ENCODE measurements around the gene ZNF48.
"Not testable (repeated sequence)": the region's sequence is repeated elsewhere in the genome, so short reads cannot be mapped to it uniquely, and the experiment has no call there.

ZNF48 gene

DNA sequence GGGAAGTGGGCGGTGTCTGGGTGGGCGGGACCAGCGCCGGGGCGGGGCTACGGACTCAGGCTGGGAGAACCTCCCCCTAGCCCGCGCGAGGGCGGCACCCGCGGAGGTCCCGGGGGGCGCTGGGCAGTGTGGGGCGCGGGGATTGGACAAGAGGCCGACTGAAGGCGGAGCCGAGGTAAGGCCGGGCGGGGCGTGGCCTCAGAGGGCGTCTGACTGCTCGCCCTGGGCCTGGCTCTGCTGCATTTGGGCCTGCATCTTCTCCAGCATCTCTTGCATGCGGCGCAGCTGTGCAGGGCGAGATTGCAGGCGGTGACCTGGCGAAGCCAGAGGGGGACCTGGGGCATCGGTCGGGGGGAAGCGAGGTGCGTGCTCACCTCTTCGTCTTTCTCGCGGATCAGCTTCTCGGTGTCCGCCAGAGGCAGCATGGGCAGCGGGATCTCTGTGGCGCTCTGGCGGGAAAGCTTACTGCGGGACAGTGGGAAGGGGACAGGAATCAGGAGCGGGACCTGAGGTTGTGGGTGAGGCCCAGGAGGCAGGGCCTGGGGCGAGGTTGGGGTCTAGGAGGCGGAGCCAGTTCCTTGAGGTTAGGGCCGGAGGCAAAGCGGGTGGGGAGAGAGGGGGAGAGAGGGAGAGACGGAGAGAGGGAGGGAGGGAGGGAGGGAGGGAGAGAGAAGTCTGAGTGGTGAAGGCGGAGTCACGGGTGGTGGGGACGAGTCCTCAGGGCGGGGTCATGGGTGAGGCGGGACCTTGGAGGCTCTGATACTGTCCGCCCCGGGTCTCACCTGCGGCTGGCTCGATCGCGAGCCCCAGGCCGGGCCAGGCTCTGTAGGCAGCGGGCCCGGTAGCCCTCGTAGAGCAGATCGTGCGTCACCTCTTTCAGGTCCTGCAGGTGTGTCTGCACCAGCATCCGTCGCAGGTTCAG is 16.7 kb upstream of the ZNF48 start:
- peak; percentile 93 for DNase-seq

DNA sequence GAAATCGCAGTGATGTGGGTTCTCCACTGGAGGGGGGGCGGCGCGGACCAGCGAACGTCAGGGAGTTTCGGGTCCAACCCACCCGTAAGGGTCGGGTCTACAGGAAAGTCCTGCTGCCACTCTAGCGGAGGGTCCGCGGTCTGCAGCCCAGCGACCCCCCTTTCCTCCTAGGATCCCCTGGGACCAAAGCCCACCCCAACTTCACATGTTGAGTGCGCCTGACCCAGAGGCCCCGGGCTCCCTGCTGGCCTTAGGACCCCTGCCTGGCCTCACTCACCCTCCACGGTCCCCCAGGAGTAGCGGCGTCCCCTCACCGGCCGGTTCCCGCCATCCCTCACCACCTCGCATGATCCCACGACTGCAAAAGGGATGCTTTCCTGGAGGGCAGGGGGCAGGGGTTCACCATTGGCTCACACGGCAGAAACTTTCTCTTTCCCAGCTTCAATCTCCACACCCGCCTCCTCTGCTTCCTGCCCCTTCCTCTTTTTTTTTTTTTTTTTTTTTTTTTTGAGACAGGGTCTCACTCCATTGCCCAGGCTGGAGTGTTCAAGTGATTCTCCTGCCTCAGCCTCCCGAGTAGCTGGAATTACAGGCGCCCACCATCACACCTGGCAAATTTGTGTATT is 15.9 kb upstream of the ZNF48 start:
- DNase-seq: no peak

- DNase-seq: no peak
These were observed 15.0 kb upstream of the ZNF48 start for GRCh38 chr16:30380072-30380802.

- DNase-seq: no peak
These were observed 14.4 kb upstream of the ZNF48 start for GRCh38 chr16:30380803-30381208.

DNA sequence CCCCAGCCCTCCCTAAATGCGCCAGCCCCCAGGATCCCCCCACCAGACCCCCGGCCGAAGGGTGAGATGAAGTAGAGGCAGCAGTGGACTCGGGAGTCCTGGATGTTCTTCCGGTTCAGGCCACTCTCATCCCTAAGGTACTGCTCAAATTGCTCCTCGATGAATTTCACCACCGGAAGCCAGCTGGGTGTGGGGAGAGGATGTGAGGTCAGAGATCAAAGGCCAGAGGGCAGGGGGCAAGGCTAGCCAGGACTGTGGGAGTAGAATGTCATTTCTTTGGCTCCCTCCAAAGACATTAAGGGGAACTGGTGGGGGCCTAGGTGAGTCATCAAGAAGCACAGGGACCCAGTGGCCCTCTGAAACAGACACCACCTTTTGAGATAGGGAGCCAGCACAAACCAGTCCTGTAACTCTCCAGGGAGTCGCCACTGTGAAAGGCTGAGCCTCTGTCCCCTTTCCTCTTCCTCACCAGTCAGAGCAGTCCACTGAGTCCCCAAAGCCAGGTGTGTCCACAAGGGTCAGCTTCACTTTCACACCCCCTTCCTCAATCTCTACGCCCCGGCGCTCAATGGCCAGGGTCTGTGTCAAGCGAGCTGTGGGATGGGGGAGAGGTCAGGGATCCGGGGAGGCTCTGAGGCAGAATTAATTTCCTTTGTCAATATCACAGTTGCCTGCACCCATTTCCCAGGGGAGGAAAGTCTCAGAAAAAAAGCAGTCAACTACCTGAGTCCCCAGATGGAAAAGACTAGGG is 13.8 kb upstream of the ZNF48 start:
- DNase-seq: no peak

DNA sequence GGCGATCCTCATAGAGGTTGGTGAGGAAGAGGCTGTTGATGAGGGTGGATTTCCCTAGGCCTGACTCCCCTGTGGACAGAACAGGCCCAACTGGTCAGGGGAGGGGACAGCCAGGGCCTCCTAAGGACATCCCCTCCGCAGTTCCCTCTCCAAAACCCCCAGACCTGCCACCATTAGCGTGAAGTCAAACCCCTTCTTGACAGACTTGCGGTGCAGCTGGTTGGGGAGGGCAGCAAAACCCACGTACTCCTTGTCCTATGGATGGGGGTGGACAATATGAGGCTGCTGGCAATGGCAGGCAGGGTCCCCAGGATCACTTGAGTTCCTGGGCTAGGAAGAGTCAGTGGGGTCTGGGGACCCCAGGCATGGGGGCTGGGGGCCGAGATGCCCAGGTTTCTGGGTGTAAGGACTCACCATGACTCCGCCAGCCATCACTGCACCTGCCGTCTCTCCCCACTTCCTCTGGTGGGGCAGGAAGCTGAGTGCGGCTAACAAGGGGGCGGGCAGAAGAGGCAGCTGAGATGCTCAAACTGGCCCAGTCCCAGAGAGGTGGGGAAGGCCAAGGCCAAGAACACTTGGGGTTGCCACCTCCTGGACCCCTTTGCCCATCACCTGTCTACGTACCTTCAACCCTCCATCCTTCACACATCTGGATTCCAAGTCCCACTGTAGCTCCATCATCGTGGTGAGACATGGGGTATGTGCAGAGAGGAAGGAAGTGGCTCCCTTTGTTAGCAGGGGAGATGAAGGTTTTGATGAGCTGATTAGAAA is 12.9 kb upstream of the ZNF48 start, which contains the start of gene SEPTIN1:
Gene SEPTIN1, minus strand, starts transcription at position 451 of the 771 bp plus-strand sequence. Its CDS starts 19 bp downstream, at position 432.
- DNase-seq: no peak

GRCh38 chr16:30383521-30383920 is 11.7 kb upstream of the ZNF48 start:
- DNase-seq: no peak

GRCh38 chr16:30394592-30395154 is 547 bp upstream of the ZNF48 start:
- DNase-seq: no peak

GRCh38 chr16:30395992-30396585 is 869 bp downstream of the ZNF48 start:
- no peak for DNase-seq

DNA sequence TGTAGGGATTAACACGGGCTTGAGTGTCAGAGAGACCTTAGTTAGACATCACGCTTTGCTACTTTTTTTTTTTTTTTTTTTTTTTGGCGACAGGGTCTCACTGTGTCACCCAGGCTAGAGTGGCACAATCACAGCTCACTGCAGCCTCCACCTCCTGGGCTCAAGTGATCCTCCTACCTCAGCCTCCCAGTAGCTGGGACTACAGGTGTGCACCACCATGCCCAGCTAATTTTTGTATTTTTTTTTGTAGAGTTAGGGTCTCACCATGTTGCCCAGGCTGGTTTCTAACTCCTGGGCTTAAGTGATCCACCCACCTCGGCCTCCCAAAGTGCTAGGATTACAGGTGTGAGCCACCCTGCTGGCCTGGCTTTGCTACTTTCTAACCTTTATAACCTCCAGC is 1.4 kb downstream of the ZNF48 start:
- DNase-seq: not testable (repeated sequence)

DNA sequence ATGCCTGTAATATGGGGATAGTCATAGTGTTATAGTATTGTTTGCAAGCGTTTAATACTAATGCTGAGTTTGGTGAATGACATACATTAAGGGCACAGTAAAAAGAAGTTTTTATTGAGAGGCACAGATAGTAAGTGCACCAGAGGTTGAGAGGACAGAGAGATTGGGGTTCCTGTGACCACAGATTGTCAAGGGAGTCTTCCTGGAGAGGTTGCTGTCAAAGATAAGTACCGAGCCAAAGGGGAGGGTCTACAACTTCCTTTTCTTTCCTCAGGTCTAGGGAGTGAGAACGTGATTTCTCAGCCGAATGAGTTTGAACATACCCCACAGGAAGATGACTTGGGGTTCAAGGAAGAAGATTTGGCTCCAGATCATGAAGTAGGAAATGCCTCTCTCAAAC is 1.8 kb downstream of the ZNF48 start:
- no peak for DNase-seq

- DNase-seq: no peak
These were observed 2.8 kb downstream of the ZNF48 start for GRCh38 chr16:30397776-30398660.

DNA sequence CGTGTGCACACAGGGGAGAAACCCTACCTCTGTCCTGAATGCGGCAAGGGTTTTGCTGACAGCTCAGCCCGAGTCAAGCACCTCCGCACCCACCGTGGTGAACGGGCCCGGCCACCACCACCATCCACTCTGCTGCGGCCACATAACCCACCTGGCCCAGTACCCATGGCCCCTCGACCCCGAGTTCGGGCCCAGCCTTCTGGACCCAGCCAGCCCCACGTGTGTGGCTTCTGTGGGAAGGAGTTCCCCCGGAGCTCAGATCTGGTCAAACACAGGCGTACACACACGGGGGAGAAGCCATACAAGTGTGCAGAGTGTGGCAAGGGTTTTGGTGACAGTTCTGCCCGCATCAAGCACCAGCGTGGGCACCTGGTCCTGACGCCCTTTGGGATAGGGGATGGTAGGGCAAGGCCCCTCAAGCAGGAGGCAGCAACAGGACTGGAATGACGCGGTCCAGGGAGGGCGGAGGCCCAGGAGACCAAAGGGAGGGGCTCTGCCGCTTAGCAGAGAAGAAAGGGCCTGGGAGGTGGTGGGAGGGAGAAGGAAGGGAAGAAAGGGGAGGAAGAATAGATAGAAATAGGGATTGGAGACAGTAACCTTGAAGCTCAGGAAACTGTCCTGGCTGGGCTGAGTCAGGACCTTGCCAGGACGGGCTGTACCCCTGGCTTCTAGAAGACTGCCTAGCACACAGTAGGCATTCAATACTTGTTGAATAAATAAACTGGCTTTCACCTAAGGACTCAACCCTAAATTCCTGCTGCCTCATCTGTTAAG is 3.6 kb downstream of the ZNF48 start:
- DNase-seq: no peak

DNA sequence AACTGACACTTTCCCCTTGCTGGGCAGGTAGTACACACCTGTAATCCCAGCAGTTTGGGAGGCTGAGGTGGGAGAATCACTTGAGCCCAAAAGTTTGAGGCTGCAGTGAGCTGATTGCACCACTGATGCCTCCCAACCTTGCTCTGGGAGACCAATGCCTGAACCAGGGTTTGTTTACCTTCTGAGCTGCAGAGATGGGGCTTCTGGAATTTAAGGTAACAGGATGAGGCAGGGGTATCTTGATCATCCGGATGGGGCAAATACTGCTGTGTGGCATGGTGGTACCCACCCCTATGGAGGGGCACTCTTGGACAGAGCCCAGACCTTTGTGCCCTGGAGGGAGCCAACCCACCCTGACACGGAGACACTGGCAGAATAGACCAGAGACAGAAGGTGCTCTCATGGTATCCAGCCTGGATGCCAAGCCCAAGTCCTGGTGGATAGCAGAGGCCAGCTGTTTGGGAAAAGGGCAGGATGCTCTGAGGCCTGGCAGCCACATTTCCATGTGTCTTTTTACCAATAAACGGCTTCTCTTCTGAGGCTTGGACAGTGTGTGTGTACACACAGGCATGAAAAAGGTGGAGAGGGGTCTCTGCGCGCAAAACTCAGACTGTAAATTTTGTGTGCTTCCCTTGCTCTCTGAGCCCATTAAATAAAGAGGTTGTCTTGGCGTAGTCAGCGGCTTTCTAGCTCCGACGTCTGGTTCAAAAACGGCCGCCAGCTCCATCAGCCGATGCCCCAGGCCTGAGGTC is 4.4 kb downstream of the ZNF48 start:
- no peak for DNase-seq

GRCh38 chr16:30401768-30402425 is 6.7 kb downstream of the ZNF48 start:
- DNase-seq: no peak

DNA sequence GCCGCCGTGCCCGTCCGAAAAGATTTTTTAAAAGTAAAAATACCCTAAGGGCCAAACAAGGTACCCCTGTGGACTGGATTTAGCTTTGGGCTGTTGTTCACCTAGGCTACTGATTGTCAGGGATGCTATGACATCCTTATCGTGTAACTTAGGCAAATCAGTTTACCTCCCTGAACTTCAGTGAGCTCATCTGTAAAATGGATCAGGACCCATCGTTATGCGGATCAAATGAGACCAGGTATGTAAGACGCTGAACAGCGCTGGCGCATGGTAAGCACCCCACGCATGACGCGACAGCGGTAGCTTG is 11.5 kb downstream of the ZNF48 start:
- DNase-seq: no peak

- peak; percentile 69 for DNase-seq
These were observed 12.0 kb downstream of the ZNF48 start, which contains the start of gene ZNF771 for GRCh38 chr16:30407102-30407803. Gene ZNF771 (plus strand): TSS chr16:30407606. CDS start chr16:30408054, 448 bp downstream.

Data from amniotic stem cell (primary cell).